Motor neuron (in vitro differentiated cells): ENCODE data around the gene SUCO. TPM values are rescaled to one million over a fixed set of nuclear protein-coding genes. Genes with fewer than 3 reads are reported as not detected.
A peak's percentile ranks its signal among the peaks of the same experiment; 100 is the strongest.

Experiments
- ATAC-seq, 8 experiments: fragments of 200-7000 bp; cut with Tn5 transposase; replicated peaks in 6 of 8; 2 replicates each; pipeline ENCODE4 v1.8.0; 2021; ENCODE audit warnings: mild to moderate bottlenecking in 8 of 8, moderate library complexity in 8 of 8
- H3K27ac ChIP-seq, 2 donors: fragments of 250-450 bp; sonication (Bioruptor Pico); 2 replicates each; pipeline ENCODE4 v1.9.0; 2021; ENCODE audit warnings: antibody characterized with exemption in 2 of 2, mild to moderate bottlenecking in 2 of 2, moderate library complexity in 1 of 2
- H3K4me1 ChIP-seq, 2 donors: fragments of 250-450 bp; sonication (Bioruptor Pico); replicated peaks in 1 of 2; 2 replicates each; pipeline ENCODE4 v1.6.1; 2021; ENCODE audit warnings: antibody characterized with exemption in 2 of 2, mild to moderate bottlenecking in 2 of 2, moderate library complexity in 1 of 2
- H3K4me3 ChIP-seq, 5 donors: fragments of 250-450 bp; sonication (Bioruptor Pico); 2 replicates each; pipeline ENCODE4 v1.9.0; 2021; ENCODE audit warnings: antibody characterized with exemption in 5 of 5, mild to moderate bottlenecking in 5 of 5, moderate library complexity in 4 of 5
- WGBS, 10 experiments: fragments of 450-650 bp; shearing (Covaris generic); methylation state at CpG; one replicate each; pipeline ENCODE4 v1.0.0; 2022; 5-methylcytosine and 5-hydroxymethylcytosine counted together
- in situ Hi-C, 9 experiments: fragments of 400-800 bp; cut with MboI; loops; one replicate each; pipeline ENCODE4 v1.15.0; 2021; ENCODE audit warnings: low sequenced_read_pairs in 9 of 9, low pct_unique_long_range_greater_than_20kb in 2 of 9; ENCODE audit not compliant: unreplicated experiment in 9 of 9
- total RNA-seq, 8 experiments: library from RNA; unstranded; fragments of 300-600 nt; gene quantifications; 2 replicates each; pipeline versions ENCODE4 v1.2.3 to v1.2.4, GENCODE V29; 2022

SUCO gene
- total RNA-seq, 8 experiments from 2014 or later, result 26.1 to 532 (median 107) TPM

DNA sequence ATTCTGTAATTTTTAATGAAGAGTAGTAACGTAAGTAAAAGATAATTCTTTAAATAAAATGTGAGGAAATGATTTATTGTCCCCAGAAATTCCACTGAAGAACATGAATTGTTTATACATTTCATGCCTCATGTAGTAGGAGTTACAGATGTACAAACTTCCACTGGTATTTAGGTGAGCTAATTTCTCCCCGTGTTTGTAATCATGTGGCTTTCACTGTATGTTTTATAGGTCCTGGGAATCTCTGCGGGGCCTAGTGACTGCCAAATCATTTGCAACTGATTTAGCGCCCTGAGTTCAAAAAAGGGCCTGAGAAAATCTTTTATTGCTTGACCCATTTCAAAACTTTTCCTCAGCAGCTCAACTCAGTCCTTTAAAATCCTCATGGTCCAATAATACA, 95.5 kb downstream of the SUCO start:
- no peaks in the 10 kb centered on the region for H3K4me1 ChIP-seq
- H3K27ac ChIP-seq, result no peak overlapping the region
- 40 to 100% (median 84%) methylated on average over 1 to 4 of the region's 4 CpGs; no CpG with 5 or more reads in 1 of the 10 experiments for WGBS, 10 experiments
- in situ Hi-C loops, result no loop called here
- no peak for ATAC-seq
- H3K4me3 ChIP-seq, result no peak overlapping the region

DNA sequence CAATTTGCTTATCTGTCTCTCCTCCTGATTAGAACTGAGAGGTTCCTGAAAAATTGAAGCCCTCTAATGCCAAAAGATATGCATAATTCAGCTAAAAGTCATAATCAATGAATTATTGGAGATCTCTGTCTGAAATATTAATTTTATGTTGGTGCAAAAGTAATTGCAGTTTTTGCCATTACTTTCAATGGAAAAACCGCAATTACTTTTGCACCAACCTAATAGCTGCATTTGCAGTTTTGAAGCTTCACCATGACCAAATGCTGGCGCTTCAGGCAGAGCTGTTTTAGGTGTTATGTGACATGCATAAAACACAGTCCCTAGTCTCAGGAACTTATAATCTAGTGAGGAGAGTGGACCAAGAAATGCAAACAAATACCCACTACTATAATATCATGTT, 96.2 kb downstream of the SUCO start:
- in situ Hi-C loops, result no loop called here
- Histone ChIP-seq H3K4me1 (no peaks in the 10 kb centered on the region), H3K27ac (no peak overlapping the region), H3K4me3 (no peak overlapping the region)
- no peak for ATAC-seq
- WGBS, 10 experiments, result 75 to 100% (median 91%) methylated on average over 2 of the region's 2 CpGs; no CpG with 5 or more reads in 2 of the 10 experiments

DNA sequence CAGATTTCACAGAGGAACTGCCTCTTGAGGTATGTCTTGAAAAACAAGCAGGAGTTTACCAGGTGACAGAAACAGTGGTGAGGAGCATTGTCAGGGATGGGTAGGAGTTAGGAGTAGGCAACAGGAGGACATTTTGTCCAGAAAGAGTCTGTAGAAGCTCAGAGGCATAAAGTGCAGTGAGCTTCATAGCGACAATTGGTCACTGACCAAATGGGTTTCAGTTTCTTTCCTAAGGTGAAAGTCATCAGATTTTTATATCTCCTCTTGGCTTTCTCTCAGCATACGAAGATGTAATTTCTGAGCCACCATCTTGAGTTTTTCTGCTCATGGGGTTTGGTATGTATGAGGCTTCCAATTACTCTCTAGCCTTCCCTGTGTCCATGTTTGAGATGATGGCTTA, 96.7 kb downstream of the SUCO start:
- no peak overlapping the region for H3K27ac ChIP-seq
- no peak overlapping the region for H3K4me3 ChIP-seq
- WGBS, 10 experiments, result 83 to 100% (median 90%) methylated on average over 1 to 2 of the region's 2 CpGs; no CpG with 5 or more reads in 2 of the 10 experiments
- ATAC-seq, result no peak
- H3K4me1 ChIP-seq, result no peaks in the 10 kb centered on the region
- in situ Hi-C loops, result no loop called here

DNA sequence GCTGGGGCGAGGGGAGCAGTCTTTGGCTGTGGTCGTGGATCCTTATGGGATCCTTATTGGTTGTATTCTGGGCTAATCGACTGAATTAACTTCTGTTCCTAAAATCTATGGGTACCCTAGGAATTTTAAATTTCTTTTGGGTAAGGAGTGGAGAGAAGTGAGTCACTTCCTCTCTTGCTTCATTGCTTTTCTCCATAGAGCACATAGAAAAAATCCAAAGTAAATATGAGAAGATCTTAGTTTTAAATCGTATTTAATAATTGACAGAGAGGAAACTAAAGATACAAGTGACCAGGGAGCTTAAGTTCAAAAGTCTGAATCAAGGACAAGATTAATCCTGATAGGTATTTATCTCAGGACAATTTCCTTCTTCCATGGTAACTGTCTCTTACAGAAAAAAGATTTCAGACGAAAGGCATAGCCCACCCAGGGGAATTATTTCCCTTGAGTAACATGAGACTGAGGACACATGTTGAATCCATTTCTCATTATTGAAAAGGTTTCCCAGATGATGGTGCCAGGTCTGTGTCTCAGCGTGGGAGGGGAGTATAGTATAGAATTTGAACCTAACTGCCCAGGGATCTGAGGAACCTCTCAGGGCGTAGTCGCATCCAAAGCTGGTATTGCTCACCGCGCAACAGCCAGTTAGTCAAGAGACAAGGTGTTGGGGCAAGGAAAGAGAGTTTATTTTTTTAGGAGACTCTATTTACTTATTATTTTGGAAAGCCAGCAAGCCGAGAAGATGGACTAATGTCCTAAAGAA, 97.3 kb downstream of the SUCO start:
- in situ Hi-C loops, result no loop called here

DNA sequence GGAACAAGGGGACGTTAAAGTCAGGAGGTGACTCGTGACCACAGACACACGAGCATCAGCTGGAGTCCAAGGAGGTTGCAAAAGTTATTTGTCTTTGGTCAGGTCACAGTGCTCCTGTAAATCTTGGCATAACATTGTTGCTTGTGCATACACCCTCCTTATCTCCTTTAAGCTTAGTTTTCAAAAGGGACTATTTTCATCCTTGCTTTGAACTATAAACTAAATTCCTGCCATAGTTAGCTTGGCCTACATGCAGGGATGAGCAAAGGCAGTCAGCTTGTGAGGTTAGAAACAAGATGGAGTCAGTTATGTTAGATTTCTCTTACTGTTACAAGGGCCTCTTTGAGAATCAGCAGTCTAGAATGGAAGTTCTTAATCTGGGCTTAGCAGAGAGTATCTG, 97.9 kb downstream of the SUCO start:
- H3K4me1 ChIP-seq, result no peaks in the 10 kb centered on the region
- no peak overlapping the region for H3K27ac ChIP-seq
- 40 to 83% (median 68%) methylated on average over 1 to 3 of the region's 3 CpGs; no CpG with 5 or more reads in 2 of the 10 experiments for WGBS, 10 experiments
- no peak overlapping the region for H3K4me3 ChIP-seq
- no peak for ATAC-seq
- in situ Hi-C loops, result no loop called here

More for the DNA sequence above, 97.3 kb downstream of the SUCO start:
- no peak for ATAC-seq
- no peaks in the 10 kb centered on the region for H3K4me1 ChIP-seq
- H3K4me3 ChIP-seq, result no peak overlapping the region
- no peak overlapping the region for H3K27ac ChIP-seq
- WGBS, 10 experiments, result 60 to 92% (median 89%) methylated on average over 1 to 11 of the region's 11 CpGs

DNA sequence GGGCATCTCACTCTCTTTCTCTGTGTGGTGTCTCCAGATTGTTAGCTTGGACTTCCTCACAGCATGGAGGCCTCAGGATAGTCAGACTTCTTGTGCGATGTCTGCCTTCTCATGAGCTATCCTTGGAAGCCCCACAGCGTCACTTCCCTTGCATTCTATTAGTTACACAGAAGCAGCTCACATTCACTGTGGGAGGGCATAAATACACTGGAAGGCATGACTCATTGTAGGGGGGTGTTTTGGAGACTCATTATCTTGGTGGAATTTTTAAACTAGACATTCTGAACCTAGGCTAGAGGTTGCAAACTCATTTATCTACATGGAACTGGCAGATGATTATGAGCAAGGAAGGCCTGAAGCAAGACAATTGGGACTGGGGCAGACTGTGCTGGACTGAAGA, 104.6 kb downstream of the SUCO start:
- no peak overlapping the region for H3K27ac ChIP-seq
- peak in 1 of 8 experiments; percentile 71 for ATAC-seq
- H3K4me3 ChIP-seq, result no peak overlapping the region
- in situ Hi-C loops, result no loop called here
- WGBS, 10 experiments, result 17 to 100% (median 96%) methylated on average over 1 to 2 of the region's 2 CpGs; no CpG with 5 or more reads in 4 of the 10 experiments
- H3K4me1 ChIP-seq, result no peaks in the 10 kb centered on the region

DNA sequence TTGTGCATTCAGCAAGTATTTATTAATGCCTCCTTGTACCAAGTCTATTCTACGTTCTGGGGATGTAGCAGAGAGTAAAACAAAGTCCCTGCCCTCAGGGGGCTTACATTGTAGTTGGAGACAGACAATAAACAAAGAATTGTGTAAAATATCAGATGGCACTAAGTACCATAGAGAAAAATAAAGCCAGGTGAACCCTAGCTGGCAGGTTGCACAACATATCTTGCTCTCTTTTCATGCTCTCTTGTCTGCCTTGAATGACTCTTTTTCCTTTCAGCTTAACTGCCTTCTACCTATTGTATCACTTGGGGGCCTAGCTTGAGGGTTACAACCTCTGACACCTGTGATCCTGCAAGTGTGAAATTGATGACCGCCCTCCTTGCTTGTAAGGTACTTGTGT, 105.3 kb downstream of the SUCO start:
- no peak for ATAC-seq

DNA sequence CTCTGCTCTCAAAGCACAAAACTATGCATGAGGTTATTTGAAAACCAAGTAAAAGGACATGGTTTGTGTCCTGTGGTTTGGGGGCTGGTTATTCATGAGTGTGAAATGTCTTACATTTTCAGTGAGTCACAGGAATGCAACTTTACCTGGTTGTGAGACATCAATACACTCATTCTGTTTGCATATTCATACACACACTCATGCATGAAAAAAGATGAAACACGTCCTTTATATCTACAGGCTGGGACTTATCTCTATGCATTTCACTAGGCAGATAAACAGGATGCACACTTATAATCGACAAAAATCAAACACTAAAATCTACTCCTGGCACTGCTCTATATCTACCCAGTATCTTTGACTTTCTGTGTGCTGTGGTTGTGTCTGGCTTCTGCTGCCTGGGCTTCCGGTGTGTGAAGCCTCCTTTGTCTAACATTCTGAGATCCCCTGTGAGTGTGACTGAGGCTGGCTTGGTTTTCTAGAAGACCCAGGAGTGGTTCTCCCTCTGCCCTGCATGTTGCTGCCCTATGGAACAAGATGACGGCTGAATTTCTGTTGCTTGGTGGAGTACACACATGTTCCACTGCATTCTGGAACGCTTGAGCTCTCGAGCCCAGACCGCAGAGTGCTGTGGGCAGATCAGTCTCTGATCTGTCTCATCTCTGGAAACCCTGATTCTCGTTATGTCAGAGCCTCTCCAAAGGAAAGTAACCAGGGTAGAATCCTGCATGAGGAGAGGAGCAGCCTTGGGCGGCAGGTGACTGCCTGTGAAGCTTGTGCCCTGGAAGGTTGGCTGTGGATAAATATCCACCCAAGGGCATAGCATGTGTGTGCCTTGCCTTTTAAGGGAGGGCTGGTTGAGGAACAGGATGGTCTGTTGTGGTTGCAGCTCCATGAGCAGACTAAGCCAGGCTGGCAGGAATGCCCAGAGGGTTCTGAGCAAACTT, 106.2 kb downstream of the SUCO start:
- peak in 4 of 8 experiments; percentile 51 to 72 (median 62) for ATAC-seq
- no peaks in the 10 kb centered on the region for H3K4me1 ChIP-seq
- no peak overlapping the region for H3K27ac ChIP-seq
- in situ Hi-C loops, result no loop called here
- WGBS, 10 experiments, result 0 to 100% (median 69%) methylated on average over 1 to 7 of the region's 9 CpGs; no CpG with 5 or more reads in 1 of the 10 experiments
- H3K4me3 ChIP-seq, result no peak overlapping the region

More for the DNA sequence above, 105.3 kb downstream of the SUCO start:
- Histone ChIP-seq H3K4me3 (no peak overlapping the region), H3K27ac (no peak overlapping the region), H3K4me1 (no peaks in the 10 kb centered on the region)
- in situ Hi-C loops, result no loop called here
- WGBS, 10 experiments, result 73 to 100% (median 92%) methylated on average over 1 to 2 of the region's 2 CpGs; no CpG with 5 or more reads in 1 of the 10 experiments

DNA sequence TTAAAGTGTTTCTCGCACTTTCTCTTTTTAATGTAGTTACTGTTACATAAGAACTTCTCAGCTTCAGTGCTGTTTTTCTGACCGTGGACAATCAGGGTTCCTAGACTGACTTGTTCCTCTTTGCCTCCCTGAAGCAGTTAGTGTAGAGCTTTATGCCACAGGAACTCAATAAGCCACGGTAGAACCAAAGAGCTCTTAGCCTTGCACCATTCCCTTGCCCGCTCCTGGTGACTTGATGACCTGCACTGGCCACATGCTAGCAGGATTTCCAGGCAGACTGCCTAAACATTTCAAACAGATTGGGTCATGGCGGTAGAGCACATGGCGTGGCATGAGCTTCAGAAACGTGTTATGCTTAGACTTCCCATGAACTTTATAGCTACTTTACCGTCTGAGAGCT, 107.2 kb downstream of the SUCO start:
- in situ Hi-C loops, result no loop called here
- no peak for ATAC-seq
- no peak overlapping the region for H3K27ac ChIP-seq
- 73 to 97% (median 91%) methylated on average over 2 to 8 of the region's 8 CpGs for WGBS, 10 experiments
- H3K4me3 ChIP-seq, result no peak overlapping the region
- H3K4me1 ChIP-seq, result no peaks in the 10 kb centered on the region

DNA sequence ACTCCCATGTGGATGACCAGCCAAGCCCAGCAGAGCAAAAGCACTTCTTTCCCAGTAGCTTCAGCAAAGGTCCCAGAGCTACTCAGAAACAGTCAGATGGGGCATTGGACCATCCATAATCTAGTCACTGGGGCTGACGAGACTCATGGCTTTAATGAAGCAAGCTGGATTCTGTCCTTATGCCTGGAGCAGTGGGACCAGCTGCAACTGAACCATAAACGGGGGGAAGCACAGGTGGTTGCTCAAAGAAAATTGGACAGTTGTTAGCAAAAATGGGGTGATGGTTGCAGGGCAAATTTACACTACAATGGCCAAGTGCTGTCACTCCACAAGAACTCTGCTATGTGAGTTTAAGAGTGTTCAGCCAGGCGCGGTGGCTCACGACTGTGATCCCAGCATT, 108.5 kb downstream of the SUCO start:
- Histone ChIP-seq H3K27ac (no peak overlapping the region), H3K4me3 (no peak overlapping the region), H3K4me1 (no peaks in the 10 kb centered on the region)
- in situ Hi-C loops, result no loop called here
- 20 to 100% (median 80%) methylated on average over 1 to 5 of the region's 5 CpGs; no CpG with 5 or more reads in 3 of the 10 experiments for WGBS, 10 experiments
- ATAC-seq, result no peak

DNA sequence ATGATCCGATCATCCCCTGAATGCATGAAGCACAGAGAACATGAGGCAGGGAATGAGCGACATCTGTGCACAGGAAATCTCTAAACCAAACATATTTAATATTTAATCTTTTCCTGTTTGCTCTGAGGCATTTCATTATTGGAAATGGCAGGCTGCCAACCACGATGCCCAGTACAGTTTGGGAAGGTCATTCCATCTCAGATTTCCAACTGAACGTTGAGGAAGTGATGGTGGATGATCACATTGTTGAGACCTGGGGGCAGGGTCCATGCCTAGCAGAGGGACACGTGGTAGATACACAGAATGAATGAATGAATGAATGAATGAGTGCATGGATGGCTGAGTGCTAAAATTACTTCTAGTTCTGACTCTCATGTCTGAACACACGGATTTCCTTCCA, 110.0 kb downstream of the SUCO start:
- in situ Hi-C loops, result no loop called here
- Histone ChIP-seq H3K4me3 (no peak overlapping the region), H3K4me1 (no peaks in the 10 kb centered on the region), H3K27ac (no peak overlapping the region)
- no peak for ATAC-seq
- WGBS, 10 experiments, result 5 to 100% (median 84%) methylated on average over 1 to 6 of the region's 6 CpGs

DNA sequence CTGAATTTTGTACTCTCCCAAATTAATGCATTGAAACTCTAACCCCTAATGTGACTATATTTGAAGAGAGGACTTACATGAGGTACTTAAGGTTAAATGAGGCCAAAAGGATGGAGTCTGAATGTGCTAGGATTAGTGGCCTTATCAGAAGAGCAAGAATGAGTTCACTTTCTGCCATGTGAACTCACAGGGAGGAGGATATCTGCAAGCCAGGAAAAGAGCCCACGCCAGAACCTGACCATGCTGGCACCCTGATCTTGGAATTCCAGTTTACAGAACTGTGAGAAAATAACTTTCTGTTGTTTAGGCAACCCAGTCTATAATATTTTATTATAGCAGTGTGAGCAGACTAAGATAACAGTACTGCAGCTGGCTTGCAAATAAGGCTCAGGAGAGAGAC, 113.7 kb downstream of the SUCO start:
- ATAC-seq, result no peak
- Histone ChIP-seq H3K4me1 (no peaks in the 10 kb centered on the region), H3K4me3 (no peak overlapping the region), H3K27ac (no peak overlapping the region)
- 67 to 100% (median 100%) methylated on average over 1 of the region's 1 CpG; no CpG with 5 or more reads in 4 of the 10 experiments for WGBS, 10 experiments
- in situ Hi-C loops, result no loop called here

DNA sequence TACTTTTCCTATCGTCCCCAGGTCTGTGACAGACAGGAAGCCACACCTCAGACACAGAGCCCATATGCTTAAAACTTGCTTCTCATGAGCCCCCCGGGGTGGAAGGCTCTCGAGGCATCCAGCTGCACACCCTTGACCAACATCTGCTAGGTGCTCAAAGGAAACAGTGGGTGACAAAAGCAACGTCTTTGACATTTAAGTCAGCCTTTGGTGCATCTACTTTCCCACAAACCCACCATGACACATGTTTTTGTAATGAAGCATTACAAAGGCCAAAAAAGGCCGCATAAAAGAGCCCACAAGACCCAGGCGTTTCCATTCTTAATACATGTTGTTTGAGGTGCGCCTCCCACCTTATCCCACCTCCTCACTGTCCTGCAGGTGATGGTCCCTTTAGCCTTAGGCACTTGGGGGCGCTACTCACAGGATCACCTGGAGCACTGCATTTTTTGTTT, 114.2 kb downstream of the SUCO start:
- no peak overlapping the region for H3K27ac ChIP-seq
- H3K4me3 ChIP-seq, result no peak overlapping the region
- in situ Hi-C loops, result no loop called here
- WGBS, 10 experiments, result 8 to 100% (median 70%) methylated on average over 1 to 8 of the region's 8 CpGs; no CpG with 5 or more reads in 1 of the 10 experiments
- H3K4me1 ChIP-seq, result no peaks in the 10 kb centered on the region
- ATAC-seq, result no peak
